DMS153 treated with DMSO at 0.1 percent for 48 hours (cell line): Measurements from ENCODE around the gene GCH1.
"Not testable (repeated sequence)": the region's sequence is repeated elsewhere in the genome, so short reads cannot be mapped to it uniquely, and the experiment has no call there.

Experiments used
- DNase-seq: peaks from one replicate; lab custom pipeline; 2025; ENCODE audit not compliant: unreplicated experiment; lab: John Stamatoyannopoulos, UW

The GCH1 gene

GRCh38 chr14:54908973-54909372 lies 6.3 kb upstream of the GCH1 start:
- not testable (repeated sequence) for DNase-seq

- no peak for DNase-seq
These were observed 5.6 kb upstream of the GCH1 start for GRCh38 chr14:54908190-54908589.

DNA sequence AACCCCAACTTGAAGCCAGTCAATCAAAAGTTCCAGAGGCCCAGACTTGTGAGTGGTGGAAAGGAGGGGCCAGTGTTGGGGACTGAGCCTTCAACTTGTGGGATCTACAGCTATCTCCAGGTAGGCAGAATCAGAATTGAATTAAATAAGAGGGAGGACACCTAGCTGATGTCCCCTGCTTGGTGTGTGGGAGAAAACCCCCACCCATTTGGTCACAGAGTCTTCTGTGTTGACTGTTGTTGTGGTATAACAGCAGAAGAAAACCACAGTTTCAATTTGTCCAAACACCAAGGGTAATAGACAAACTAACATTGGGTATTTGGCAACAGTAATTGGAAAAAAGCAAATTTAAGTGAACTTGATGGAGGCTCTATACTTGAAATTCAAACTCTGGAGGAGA lies 3.4 kb upstream of the GCH1 start:
- no peak for DNase-seq

DNA sequence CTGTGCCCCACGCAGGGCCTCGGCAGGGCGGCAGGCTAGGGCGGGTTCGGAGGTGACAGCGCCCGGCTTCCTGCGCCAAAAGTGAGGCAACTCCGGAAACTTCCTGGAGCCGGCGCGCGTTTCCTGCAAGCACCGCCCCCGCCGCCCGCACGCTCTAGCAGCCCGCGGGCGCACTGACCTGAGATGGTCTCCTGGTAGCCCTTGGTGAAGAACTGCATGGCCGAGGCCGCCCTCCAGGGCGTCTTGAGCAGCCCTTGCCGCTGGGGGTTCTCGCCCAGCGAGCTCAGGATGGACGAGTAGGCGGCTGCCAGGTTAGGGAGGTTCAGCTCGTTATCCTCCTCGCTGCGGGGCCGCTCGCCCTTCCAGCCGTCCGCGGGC lies 494 bp downstream of the GCH1 start:
- peak; percentile 21 for DNase-seq

- no peak for DNase-seq
These were observed 1.1 kb downstream of the GCH1 start for GRCh38 chr14:54901380-54902142.

DNA sequence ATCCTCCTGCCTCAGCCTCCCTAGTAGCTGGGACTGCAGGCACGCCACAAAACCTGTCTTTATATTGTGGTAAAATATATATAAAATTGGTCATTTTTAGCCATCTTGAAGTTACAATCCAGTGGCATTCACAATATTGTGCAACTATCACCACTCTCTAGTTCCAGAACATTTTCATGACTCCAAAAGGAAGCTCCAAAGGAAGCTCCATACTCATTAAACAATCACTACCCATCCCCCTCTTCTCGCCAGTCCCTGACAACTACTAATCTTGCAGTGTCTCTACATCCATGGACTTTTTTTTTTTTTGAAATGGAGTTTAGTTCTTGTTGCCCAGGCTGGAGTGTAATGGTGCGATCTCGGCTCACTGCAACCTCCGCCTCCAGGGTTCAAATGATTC lies 3.1 kb downstream of the GCH1 start:
- DNase-seq, result no peak

DNA sequence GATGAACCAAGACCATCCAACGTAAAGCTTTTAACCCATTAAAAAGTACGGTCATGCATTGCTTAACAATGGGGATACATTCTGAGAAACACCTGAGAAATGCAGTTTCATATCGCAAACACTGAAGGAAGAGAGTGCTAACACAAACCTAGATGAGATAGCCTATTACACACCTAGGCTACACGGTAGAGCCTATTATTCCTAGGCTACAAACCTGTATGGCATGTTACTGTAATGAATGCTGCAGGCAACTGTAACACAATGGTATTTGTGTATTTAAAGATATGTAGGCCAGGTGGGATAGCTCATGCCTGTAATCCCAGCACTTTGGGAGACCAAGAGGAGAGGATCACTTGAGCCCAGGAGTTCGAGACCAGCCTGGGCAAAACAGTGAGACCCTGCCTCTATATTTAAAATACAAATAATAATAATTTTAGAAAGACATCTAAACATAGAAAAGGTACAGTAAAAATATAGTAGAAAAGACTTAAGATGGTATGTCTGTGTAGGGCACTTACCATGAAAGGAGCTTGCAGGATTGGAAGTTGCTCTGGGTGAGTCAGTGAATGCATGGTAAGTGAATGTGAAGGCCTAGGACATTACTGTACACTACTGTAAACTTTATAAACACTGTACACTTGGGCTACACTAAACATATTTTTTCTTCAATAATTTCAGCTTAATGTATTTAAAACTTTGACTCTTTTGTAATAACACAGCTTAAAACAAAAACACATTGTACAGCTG lies 4.6 kb downstream of the GCH1 start:
- not testable (repeated sequence) for DNase-seq

DNA sequence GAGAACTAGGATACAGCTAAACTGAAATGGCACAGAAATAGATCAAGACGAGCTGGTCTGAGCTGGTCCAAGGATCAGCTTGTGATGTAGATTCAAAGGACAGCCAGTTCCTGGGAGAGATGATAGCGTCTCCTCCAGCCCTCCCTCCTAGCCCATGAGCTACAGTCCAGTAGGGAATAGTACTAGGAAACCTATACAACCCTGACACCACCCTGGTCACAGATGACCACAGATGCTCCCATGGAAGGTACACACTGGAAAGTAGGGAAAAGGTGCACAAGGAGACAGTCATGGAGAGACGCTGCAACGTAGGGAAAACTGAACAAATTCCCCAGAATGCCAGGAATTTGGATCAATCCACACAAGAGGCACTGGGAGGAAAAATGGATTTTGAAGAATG lies 6.9 kb downstream of the GCH1 start:
- DNase-seq, result no peak

DNA sequence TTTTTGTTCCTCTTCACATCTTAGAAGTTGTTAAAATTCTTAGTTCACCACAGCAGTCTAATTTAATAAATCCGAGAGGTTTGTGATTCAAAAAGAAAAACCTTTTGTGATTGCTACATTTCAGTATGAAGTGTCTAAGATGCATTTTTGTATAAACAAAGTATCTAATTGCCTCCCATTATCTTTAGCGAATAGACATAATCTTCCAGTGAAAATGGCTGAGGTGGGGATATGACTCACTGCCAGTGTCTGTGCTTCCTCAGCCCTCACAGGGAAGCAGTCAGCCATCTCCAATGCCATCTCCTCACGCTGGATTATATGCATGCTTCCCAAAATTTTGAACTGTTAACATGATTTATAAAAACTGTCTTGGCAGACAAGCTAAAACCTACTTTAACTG lies 7.6 kb downstream of the GCH1 start:
- DNase-seq, result no peak

DNA sequence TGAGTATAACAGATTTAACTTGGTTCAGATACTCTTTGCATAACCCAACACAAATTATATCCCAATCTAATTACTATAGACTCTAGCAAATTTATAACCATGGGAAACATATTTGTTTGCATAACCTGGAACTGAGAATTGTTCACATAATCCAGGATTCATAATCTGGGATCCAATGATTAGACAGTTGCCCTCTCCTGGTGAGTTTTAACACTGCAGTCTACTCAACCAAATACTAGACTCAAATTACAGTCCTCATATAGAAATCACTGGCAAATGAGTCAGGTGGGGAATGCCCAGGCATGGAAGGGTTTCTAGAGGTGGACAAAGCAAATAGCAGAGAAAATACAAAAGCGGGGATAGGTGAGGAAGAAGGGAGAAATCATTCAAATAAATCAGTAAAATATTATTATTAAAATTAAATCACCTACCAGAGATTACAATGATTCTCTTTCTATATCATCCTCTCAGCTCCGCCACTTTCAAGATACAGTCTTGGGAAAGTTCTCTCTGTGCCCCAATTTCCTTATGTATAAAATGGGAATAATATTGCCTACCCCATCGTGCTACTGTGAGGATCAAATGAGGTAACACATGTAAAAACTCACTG lies 9.4 kb downstream of the GCH1 start:
- peak; percentile 35 for DNase-seq

- no peak for DNase-seq
These were observed 11.0 kb downstream of the GCH1 start for GRCh38 chr14:54891471-54892245.

DNA sequence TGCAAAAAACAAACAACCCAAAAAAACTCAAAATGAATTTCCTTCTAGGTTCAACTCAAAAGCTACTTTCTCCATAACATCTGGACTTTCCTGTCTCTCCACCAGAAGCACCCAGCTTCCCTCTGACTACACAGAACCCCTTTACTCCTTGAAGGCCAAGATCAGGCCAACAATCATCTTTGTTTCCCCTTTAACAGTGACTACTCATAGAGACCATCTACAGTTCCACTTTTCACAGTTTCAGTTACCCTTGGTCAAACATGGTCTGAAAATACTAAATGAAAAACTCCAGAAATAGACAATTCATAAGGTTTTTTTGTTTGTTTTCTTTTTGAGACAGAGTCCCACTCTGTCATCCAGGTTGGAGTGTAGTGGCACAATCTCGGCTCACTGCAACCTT lies 11.8 kb downstream of the GCH1 start:
- DNase-seq, result no peak

- no peak for DNase-seq
These were observed 12.7 kb downstream of the GCH1 start for GRCh38 chr14:54889919-54890318.

- no peak for DNase-seq
These were observed 20.1 kb downstream of the GCH1 start for GRCh38 chr14:54882521-54882920.

DNA sequence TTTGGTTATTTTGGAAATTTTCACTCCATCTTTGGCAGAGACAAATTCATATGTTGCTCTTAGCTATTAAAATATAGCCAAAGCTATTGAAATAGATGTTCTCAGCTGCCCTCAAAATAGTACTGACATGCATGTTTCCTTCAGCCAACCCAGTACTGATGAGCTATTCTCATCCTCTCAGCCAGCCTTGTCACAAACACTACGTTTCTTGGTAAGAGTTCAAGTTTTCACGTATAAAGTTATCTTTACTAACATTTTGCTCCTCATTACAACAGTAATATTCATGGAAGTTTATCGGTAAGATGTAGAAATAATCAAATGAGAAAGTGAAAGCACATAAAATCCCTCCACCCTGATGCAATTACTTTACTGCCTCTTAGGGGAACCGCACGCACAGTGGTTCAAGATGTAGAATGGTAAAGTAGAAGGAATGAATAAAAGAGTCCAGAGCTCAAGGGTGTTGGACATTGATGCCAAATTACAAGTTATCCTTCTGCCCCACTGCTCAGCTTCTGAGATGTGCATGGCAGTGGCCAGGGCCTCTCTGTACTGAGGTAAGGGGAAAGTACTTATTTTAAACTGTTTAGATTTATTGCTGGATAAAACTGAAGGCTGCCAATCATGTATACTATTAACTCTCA lies 20.7 kb downstream of the GCH1 start:
- DNase-seq, result no peak

GRCh38 chr14:54881235-54881760 lies 21.3 kb downstream of the GCH1 start:
- no peak for DNase-seq

- no peak for DNase-seq
These were observed 25.0 kb downstream of the GCH1 start for GRCh38 chr14:54877703-54878021.

GRCh38 chr14:54877015-54877702 lies 25.5 kb downstream of the GCH1 start:
- DNase-seq, result peak; percentile 40

DNA sequence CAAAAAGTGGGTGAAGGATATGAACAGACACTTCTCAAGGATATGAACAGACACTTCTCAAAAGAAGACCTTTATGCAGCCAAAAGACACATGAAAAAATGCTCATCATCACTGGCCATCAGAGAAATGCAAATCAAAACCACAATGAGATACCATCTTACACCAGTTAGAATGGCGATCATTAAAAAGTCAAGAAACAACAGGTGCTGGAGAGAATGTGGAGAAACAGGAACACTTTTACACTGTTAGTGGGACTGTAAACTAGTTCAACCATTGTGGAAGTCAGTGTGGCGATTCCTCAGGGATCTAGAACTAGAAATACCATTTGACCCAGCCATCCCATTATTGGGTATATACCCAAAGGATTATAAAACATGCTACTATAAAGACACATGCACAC lies 27.0 kb downstream of the GCH1 start:
- DNase-seq, result not testable (repeated sequence)
